Hematopoietic multipotent progenitor cell treated with erythropoietin and hydrocortisone succinate and interleukin-3 and kit ligand, for 17 days (in vitro differentiated cells): ENCODE results near the gene ZSWIM6.

ENCODE experiments used
- DNase-seq: peaks from one replicate; pipeline ENCODE4 v3.0.0-alpha.2; 2015; ENCODE audit warnings: low spot score

The ZSWIM6 gene

DNA sequence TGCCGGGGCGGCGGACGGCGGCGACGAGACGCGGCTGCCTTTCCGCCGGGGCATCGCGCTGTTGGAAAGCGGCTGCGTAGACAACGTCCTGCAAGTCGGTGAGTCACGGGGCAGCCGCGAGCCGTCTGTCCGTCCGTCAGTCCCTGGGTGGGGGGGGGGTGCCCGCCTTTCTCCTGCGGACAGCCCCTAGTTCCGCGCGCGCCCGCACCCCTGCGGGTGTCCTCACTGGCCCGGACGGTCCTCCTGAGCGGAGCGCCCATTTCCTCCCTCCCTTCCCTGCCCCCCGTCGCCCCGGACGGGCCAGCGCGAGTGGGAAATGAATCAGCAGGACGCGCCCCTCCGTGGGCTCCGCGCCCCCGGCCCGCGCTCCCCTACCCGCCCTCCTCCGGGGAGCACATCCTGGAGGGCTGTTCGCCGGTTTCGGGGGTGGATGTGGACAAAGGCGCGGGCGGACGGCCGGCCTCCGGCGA lies 828 bp downstream of the ZSWIM6 start:
- peak; percentile 25 for DNase-seq

DNA sequence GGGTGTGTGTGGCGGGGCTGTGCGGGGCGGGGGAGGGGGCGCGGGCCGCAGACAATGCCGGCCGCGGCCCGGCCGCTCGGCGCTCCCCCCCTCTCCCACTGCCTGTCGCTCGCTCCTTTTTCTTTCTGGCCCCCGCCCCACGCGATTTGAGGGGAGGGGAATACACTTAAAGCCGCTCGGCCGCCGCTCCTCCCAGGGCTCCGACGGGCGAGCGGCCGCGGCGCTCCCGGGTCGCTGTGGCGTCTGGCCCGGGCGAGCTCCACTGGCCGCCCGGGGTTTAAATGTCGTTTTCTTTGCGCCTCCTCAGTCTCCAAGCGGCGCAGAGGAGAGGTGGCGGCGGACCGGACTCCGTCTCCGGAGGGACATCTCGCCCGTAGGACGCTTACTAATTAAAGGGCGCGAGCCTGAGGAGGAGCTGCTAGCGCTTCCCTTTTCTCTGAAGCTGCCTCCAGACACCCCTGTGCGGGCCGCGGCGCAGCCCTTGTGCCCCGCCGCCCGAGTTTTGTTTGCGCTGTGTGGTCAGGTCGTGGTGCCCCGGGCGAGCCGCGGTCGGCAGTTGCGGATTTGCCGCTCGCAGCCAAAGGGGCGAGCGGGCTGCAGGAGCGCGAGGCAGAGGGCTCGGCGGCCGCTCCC lies 1.4 kb downstream of the ZSWIM6 start:
- DNase-seq, result no peak

DNA sequence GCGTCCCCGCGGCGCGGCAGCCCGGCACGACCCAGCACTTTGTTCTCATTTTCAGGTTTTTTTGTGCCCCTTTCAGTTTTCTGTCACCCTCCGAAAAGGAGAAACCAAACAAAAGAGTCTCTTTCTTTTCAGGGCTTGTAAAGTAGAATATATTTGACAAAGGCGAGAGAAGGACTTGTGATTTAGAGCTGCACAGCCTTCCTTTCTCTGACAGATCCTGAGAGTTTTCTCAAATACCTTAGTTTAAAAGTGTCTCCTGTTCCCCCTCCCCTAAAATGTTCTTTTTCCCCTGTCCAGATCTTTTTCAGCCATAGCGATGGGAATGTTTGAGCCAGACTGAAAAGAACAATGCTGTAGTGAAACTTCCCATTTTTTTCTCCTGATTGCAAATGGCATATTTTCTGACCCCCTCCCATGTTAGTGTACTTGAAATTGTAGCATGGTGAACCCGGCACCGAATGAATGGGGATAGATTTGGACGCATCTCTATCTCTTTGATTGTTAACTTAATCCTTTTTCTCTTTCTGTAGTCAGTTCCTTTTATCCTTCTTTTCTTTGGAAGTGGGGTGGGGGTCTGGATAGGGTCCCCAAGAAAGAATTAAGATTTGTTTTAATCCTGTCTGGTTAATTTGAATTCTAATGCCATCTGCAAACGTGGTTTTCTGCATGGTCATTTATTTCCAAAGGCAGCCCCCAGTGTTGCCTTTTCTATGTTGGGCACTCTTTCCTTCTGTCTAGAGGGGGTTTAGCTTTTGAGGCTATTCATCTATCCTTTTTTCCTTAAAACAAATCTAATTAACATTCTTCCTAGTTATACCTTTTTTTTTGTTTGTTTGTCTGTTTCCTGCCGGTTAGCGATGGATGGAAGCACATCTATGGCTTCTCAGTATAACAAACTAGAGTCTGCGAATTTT lies 2.2 kb downstream of the ZSWIM6 start:
- DNase-seq, result no peak

DNA sequence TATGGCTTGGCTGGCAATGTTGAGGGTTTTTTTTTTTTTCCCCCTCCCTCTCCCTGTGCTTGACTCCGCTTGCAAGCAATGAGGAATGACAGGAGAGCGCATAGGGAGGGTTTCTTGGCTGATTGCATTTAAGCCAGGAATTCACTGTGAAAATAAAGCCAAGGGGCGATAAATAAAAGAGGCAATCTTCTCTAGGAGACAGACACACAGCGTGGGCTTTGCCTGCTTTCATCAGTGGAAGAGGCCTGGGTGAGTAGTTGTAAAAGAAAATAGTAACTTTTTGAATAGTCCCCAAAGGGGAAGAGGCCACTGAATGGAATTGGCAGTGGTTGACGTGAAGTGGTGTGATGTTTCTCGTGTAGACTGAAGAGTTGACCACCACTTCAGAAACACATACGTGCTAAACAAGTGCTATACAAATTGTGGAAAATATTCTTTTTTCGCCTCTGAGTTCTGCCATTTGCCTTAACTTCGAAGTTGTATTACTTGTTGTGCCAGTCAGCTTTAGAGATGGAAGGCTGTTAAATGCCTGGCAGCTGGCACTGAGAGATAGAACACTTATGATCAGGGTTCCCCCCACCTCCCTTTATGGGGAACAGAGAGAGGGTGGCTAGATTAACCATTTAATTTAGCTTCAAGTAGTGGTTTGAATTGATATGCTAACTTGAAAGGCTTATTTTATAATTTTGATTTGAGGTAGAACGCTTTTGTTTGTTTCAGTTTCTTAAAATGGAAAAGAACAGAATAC lies 3.0 kb downstream of the ZSWIM6 start:
- DNase-seq, result no peak

DNA sequence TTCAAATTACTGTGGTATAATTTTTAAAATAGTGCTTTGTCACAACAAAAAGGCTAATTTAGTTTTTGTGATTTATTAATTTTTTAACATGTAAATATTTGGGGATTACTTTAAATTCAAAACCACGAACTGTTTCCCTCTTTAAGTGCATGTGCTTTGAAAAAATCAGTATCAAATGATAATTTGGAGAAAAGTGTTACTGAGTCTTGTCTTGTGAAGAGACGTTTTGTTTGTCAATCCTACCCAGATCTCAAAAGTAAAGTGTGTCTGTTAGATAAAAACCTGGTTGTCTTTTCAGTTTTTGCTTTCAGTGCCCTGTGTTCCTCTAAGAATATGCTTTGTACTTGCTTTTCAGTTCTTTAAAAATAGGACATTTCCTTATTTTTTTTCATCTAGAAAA lies 7.7 kb downstream of the ZSWIM6 start:
- no peak for DNase-seq

DNA sequence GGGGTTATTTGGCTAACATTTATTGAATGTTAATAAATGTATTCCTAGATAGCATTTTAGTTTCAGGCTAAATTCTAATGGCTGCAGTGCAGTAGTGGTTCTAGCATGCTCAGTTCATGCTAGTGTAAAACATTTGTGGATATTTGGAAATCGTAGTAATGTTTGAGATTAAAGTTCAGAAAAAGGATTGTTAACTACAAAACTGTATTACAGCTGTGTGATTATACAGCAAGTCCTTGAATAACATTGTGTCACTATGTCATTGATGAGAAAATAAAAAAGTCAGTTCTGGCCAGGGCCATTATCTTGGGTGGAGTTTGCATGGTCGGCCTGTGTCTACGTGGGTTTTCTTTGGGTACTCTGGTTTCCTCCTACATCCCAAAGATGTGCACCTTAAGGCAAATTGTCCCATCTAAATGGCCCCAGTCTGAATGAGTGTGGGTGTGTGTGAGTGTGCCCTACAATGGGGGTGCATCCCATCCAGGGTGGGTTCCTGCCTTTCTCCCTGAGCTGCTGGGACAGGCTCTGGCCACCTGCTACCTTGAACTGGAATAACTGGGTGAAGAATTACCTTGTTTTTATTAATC lies 8.8 kb downstream of the ZSWIM6 start:
- DNase-seq, result no peak

DNA sequence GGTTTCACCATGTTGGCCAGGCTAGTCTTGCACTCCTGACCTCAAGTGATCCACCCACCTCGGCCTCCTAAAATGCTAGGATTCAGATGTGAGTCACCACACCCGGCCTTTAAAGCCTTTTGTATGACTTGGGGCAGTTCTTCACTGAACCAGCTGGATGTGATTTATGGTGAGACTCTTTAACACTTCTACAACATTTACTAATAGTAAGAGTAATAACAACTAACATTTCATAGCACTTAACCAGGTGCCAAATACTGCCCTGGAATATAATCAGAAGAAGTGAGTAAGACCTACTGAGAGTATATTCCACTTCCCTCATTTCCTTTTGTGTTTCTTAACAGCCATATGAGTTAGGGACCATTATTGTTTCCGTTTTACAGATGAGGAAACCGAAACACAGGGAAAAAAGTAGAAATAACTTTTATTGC lies 10.0 kb downstream of the ZSWIM6 start:
- no peak for DNase-seq

DNA sequence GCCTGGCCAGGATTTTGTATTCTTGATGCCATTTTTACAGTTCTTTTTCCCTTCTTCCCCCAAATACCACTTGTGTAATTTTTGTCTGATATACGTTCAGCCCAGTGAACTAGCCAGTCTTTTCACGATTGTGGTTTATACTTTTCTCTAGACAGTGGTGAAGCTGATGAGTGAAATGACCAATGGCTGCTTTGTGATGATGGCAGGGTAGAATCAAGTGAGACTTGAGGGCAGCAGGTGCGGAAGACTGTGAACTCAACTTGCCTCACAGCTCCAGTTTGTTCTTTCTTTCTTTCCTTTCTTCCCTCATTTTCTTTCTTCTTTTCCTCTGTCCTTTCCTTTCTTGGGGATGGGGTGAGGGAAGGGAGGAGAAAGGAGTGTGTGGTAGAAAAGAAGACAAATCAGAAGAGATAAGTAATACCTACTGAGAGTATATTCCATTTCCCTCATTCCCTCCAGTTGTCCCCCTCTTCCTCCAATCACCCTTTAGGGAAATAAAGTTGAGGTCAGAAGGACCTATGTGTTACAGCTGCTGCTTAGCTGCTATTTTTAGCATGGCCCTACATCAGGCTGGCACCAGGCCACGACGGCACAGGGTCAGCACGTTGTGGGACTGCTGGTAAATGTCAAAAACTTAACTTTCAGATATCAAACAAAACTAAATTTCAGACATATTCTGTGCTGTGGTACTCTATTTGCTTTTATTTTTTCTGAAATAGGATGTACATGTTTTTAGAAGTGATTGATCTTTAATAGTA lies 12.3 kb downstream of the ZSWIM6 start:
- DNase-seq, result no peak

DNA sequence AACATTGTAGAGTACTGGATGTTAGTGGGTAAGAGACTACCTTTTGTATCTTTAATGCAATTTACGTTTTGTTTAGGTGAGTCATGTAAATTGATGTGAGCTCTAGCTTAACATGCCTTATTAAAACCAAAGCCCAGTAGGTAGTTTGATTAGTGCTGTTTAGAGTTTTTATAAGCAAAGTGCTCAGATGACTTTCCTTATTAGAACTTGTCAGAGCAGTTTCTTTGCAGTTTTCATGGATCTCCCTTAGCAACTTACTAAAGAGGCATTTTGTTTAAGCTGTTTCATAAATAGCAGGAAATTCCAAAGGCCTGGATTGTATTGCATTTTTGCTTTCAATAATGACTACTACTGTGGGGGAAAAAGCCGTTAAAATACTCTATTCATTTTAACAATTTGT lies 14.5 kb downstream of the ZSWIM6 start:
- DNase-seq, result no peak

DNA sequence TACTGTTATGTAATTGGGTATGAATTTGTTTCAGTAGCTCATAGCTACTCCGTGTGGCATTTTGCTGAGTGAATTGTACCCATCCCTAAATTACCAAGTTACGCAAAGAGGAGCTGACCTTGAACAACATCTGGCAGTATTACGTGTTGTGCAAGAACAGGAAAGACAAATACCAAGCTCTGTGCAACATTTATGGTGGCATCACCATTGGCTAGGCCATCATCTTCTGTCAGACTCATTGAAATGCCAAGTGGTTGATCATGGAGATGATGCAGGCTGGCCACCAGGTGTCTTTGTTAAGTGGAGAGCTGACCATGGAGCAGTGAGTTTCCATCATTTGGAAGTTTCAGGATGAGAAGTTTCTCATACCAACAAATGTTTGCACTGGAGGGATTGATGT lies 15.0 kb downstream of the ZSWIM6 start:
- no peak for DNase-seq

DNA sequence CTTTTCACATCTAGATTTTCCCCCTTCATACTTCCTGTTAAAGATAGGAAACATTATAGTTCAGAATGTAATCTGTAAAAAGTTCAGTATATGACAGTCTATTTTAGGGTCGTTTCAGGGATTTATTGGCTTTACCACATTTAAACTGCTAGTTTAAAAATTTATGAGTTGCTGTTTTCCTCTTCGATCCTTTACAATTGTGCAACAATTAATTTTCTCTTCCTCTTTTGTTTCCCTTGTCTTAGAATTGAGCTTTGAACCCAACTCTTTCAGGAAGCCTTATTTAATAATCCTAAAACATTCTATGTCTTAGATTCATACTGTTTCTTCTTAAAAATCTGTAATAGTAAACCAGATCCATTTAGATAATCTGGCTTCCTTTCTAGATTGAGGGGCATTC lies 16.4 kb downstream of the ZSWIM6 start:
- DNase-seq, result no peak

DNA sequence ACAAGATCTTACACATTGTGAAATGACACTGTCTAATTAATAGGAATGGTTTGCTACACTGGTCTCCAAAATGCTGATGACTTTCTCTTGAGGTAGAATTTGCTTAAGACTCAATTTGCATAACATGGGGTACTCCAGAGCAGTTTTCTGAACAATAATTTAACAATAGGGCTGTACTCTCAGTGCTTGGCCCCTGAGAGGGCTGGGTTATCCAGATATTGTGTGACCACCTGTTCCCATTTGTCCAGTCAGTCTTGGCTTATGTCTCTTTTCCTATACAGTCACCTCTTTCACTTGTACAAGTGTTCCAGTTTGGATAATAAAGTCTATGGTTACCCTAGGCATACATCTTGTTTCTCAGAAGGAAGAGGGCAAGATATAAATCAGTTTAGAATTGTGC lies 17.9 kb downstream of the ZSWIM6 start:
- DNase-seq, result no peak

DNA sequence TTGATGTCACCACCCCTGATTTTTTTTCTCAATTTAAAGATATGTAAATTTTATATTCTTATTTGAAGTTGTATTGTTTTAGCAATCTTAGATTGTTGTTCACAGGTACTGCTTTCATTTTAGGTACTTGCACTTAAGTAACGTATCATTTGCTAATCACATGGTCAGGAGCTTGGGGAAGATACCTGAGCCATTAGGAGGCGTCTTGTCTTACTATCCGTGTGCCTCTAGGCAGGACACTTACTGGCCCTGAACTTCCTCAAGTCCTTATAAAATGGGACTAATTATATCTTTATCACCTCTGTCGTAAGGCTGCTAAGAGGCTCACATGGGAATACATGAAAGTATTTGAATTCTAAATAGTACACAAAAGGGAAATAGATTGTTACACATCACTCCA lies 18.5 kb downstream of the ZSWIM6 start:
- DNase-seq, result no peak

DNA sequence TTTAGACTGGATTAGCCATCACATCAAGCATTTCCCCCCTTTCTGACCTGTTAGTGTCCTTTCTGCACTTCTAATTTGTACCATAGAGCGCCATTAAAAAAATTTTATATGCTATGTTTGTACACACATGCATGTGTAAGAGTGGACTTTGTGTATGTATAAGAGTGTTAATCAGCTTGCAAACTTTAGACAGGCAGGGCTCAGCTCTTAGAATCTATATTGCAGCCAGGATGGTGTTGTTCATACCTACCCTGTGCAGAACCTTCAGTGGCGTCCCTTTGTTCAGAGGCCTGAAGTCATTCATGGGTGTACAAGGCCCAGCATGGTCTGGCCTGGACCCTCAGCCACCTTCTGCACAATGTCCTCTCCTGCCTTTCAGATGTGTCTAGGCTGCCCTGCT lies 19.7 kb downstream of the ZSWIM6 start:
- DNase-seq, result no peak

DNA sequence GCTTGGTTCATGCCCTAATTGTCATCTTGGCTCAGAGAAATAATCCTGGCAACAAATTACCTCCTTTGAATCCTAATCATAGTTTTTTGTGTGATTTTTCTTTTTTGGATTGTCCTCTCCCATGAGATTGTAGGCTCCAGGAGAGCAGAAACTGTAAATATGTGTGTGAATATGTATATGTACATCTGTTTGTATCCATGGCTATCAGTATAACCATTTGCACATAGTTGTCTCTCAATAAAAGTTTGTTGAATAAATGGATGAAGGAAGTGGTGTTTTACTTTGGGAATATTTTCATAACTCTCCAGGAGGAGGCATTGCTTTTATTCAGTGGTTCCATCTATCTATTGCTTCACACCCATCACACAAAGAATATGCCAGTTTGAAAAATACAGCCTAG lies 20.1 kb downstream of the ZSWIM6 start:
- DNase-seq, result no peak

DNA sequence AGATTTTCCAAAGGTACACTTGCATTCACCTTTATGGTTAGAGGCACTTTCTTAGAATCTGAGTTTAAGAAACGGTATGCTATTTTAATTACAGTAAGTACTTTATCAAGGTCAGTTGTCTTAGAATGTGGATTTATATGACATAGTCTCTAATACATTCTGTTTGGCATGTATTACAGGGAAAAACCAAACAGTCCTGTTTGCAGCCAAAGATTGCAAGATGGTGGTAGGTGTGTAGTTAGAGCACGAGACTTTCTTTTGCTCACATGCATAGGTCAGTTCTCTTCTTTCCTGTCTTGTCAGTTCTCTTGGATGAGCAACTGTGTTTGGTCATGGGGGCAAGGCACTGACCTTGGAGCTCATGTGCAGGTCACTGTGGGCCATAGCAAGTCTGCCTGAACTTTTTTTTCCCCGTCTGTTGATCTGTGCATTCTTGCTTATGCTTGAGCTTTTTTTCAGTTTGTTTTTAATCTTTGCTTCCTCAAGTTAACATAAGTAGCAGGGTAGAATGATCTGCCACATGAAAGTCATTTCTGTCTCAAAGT lies 20.6 kb downstream of the ZSWIM6 start:
- DNase-seq, result no peak

DNA sequence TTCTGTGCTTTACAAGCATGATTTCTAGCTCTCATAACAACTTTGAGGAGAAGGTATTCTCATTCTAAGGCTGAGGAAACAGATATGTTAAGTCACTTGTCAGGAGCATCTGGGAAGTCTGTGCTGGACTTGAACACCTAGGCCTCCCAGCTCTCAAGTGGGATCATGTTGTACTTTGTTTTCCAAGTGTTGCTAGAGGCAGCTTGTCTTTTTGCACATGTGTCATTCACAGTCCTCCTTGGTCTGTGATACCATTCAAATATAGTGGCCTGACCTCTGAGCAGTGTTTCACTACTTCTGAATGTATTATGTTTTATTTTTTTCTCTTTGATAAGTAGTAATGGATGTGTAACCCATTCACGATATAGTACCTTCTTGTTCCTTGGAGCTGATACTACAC lies 21.2 kb downstream of the ZSWIM6 start:
- DNase-seq, result no peak

DNA sequence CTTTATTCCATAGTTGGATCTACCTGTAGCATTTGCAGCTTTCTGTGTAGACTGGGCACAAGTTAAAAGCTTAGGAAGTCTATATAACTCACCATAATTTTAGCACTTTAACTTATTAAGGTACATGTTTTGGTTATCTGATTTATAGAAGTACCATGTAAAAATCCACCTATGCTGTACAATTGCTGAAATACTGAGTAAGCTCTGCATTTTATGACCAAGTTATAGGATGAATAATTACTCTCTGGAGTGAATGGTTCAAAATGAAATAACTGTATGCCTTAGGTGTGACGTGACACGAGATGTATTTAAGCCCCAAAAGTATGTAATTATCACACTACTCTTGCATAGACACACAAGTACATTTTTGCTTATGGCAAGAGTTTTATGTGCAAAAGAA lies 22.1 kb downstream of the ZSWIM6 start:
- no peak for DNase-seq

DNA sequence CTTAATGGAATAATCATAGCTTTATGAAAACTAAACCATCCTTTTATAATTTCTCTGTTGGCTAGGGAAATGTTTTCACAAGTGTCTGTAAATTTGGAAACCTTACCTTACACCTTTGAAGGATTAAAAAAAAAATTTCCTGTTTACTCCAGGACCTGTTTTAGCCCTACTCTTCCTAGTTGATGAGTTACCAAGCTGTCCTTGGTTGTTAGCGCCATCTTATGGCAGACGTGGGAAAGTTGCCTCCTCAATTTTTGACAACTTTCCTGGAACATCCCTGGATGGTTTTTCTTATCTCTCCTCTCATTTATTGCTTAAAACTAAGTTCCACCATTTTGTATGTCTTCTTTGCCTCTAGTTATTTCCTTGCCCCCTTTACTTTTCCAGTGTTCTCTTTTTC lies 25.7 kb downstream of the ZSWIM6 start:
- DNase-seq, result no peak

DNA sequence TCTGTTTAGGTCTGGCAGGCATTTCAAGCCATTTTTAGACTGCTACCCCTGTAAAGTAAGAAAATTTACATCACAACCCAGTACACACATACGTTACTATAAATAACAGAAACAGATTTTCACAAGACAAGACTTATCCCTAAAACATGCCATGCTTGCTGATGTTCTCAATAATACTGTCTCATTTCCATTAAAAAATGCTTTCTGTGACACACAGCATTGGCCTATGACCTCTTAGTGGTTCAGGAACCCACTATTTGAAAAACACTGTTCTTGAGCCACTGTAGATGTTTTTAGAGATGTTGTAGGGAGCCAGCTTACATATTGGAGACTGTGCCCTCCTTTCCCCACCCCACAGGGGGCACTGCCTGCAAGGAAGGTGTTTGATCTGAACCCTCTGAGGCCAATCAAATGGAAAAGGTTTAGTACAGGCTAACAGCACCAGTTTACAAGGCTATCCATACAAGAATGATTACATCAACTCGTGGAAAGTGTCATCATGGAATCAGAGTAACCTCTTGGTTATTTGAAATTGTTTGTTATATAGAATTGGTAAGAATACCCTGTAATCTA lies 30.8 kb downstream of the ZSWIM6 start:
- DNase-seq, result no peak
